ENCODE measurements around the gene PCDHGC3. TPM values are rescaled to one million over a fixed set of nuclear protein-coding genes. Genes with fewer than 3 reads are reported as not detected.
A peak's percentile ranks its signal among the peaks of the same experiment; 100 is the strongest.

PCDHGC3 gene
- total RNA-seq, 4 donors from 2014 or later, result 6.0 to 17.0 (median 13.6) TPM

DNA sequence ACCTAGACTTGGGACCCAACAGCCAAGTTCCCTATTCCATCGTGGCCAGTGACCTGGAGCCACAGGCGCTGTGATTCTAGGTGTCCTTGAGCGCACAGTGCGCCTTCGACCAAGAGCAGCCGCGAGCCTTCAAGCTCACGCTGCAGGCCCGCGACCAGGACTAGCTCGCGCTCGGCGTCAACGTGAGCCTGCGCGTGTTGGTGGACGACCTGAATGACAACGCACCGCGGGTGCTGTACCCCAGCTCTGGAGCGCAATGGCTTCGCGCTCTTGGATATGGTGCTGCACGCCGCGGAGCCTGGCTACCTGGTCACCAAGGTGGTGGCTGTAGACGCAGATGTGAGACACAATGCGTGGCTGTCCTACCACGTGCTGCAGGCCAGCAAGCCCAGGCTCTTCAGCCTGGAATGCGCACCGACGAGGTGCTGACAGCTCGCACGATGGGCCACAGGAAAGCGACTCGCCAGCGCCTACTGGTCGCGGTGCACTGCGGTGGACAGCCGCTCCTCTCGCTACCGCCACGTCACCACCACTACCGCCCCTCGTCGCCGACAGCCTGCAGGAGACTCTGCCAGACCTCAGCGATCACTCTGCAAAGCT lies 34.1 kb upstream of the PCDHGC3 start:
- WGBS, 2 donors (ENCODE audit: low coverage in 1 of 2), result 75% methylated on average over 50 of the region's 50 CpGs; no CpG with 5 or more reads in 1 of the 2 donors
- in situ Hi-C loops (cut with MboI; ENCODE audit: low pct_ligation_motif_present in 1 of 4, low pct_unique_long_range_greater_than_20kb in 1 of 4, low sequenced_read_pairs in 3 of 4) (no loop called here), intact Hi-C loops (cut with DNase I; ENCODE audit: low total_unique reads) (no loop called here)
- H3K9me3 ChIP-seq, result peaks cover 42 to 45% of the 10 kb centered on the region in 2 donors
- H3K36me3 ChIP-seq, result no peaks in the 10 kb centered on the region
- no peaks in the 10 kb centered on the region for H3K4me1 ChIP-seq
- H3K27ac ChIP-seq, result no peak overlapping the region
- no peak for DNase-seq
- TF ChIP-seq EP300 (IDR thresholded peaks at IDR 0.05; ENCODE audit: low read depth) (no peak), POLR2A (IDR thresholded peaks at IDR 0.05) (no peak)
- no peaks in the 10 kb centered on the region for H3K27me3 ChIP-seq
- H3K4me3 ChIP-seq, result no peak overlapping the region

DNA sequence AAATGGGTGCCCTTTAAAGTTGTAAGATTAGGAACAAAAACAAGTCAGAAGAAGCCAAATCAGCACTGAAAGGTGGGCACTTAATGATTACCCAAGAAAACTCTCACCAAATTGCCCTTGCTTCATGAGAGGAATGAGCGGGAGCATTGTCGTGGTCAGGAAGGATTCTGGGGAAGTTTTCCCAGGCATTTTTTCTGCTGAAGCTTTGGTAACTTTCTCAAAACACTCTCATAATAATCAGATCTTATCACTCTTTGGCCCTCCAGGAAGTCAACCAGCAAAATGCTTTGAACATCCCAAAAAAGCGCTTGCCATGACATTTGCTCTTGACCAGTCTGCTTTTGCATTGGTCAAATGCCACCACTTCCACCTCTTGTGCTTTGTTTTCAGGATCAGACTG lies 10.4 kb upstream of the PCDHGC3 start:
- H3K36me3 ChIP-seq, result no peaks in the 10 kb centered on the region
- H3K27me3 ChIP-seq, result no peaks in the 10 kb centered on the region
- TF ChIP-seq POLR2AphosphoS5 (IDR thresholded peaks at IDR 0.05) (no peak), POLR2A (IDR thresholded peaks at IDR 0.05) (no peak), CTCF (IDR thresholded peaks at IDR 0.05) (no peak), EP300 (IDR thresholded peaks at IDR 0.05; ENCODE audit: low read depth) (no peak)
- H3K4me3 ChIP-seq, result no peak overlapping the region
- in situ Hi-C loops (cut with MboI; ENCODE audit: low pct_ligation_motif_present in 1 of 4, low pct_unique_long_range_greater_than_20kb in 1 of 4, low sequenced_read_pairs in 3 of 4) (no loop called here), intact Hi-C loops (cut with DNase I; ENCODE audit: low total_unique reads) (no loop called here)
- H3K4me1 ChIP-seq, result no peaks in the 10 kb centered on the region
- H3K9me3 ChIP-seq, result peaks cover 0 to 3% of the 10 kb centered on the region in 2 donors
- no peak for DNase-seq
- WGBS, 2 donors (ENCODE audit: low coverage in 1 of 2), result 98 to 100% methylated on average over 1 to 3 of the region's 3 CpGs
- H3K27ac ChIP-seq, result no peak overlapping the region

DNA sequence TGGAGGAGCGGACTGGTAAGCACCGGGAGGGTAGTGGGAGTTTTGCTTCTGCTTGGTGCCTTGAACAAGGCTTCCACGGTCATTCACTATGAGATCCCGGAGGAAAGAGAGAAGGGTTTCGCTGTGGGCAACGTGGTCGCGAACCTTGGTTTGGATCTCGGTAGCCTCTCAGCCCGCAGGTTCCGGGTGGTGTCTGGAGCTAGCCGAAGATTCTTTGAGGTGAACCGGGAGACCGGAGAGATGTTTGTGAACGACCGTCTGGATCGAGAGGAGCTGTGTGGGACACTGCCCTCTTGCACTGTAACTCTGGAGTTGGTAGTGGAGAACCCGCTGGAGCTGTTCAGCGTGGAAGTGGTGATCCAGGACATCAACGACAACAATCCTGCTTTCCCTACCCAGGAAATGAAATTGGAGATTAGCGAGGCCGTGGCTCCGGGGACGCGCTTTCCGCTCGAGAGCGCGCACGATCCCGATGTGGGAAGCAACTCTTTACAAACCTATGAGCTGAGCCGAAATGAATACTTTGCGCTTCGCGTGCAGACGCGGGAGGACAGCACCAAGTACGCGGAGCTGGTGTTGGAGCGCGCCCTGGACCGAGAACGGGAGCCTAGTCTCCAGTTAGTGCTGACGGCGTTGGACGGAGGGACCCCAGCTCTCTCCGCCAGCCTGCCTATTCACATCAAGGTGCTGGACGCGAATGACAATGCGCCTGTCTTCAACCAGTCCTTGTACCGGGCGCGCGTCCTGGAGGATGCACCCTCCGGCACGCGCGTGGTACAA lies 556 bp downstream of the PCDHGC3 start:
- no peaks in the 10 kb centered on the region for H3K36me3 ChIP-seq
- in situ Hi-C loops (cut with MboI; ENCODE audit: low pct_ligation_motif_present in 1 of 4, low pct_unique_long_range_greater_than_20kb in 1 of 4, low sequenced_read_pairs in 3 of 4) (no loop called here), intact Hi-C loops (cut with DNase I; ENCODE audit: low total_unique reads) (loop anchor here (5.0 kb wide), 1 partner anchor 36 kb away; no protein-coding TSS in a partner anchor)
- no peaks in the 10 kb centered on the region for H3K9me3 ChIP-seq
- DNase-seq, result peak; percentile 57
- WGBS, 2 donors (ENCODE audit: low coverage in 1 of 2), result 1% methylated on average over 47 of the region's 58 CpGs; no CpG with 5 or more reads in 1 of the 2 donors
- TF ChIP-seq POLR2AphosphoS5 (IDR thresholded peaks at IDR 0.05) (peak in 1 of 3 donors; percentile 12), POLR2A (IDR thresholded peaks at IDR 0.05) (no peak), EP300 (IDR thresholded peaks at IDR 0.05; ENCODE audit: low read depth) (no peak), CTCF (IDR thresholded peaks at IDR 0.05) (no peak)
- H3K27me3 ChIP-seq, result peaks cover 7% of the 10 kb centered on the region
- peak overlapping the region; percentile 46 to 75 (median 62) for H3K4me3 ChIP-seq
- H3K4me1 ChIP-seq, result peaks cover 5 to 52% (median 24%) of the 10 kb centered on the region in 4 donors
- H3K27ac ChIP-seq, result peak overlapping the region; percentile 85 to 93 (median 89)

GRCh38 chr5:141477044-141477575 lies 1.3 kb downstream of the PCDHGC3 start:
- TF ChIP-seq POLR2A (IDR thresholded peaks at IDR 0.05), result no peak
- WGBS, 2 donors (ENCODE audit: low coverage in 1 of 2), result 37 to 46% methylated on average over 6 to 24 of the region's 24 CpGs
- in situ Hi-C loops (cut with MboI; ENCODE audit: low pct_ligation_motif_present in 1 of 4, low pct_unique_long_range_greater_than_20kb in 1 of 4, low sequenced_read_pairs in 3 of 4) (no loop called here), intact Hi-C loops (cut with DNase I; ENCODE audit: low total_unique reads) (loop anchor here (5.0 kb wide), 1 partner anchor 35 kb away; no protein-coding TSS in a partner anchor)
- Histone ChIP-seq H3K9me3 (no peaks in the 10 kb centered on the region), H3K36me3 (no peaks in the 10 kb centered on the region), H3K4me3 (peak overlapping the region in 3 of 4 donors; percentile 46 to 63 (median 62)), H3K27me3 (peaks cover 7% of the 10 kb centered on the region), H3K4me1 (peaks cover 5 to 52% (median 24%) of the 10 kb centered on the region in 4 donors), H3K27ac (peak overlapping the region in 3 of 4 donors; percentile 85 to 93 (median 91))
- no peak for DNase-seq

DNA sequence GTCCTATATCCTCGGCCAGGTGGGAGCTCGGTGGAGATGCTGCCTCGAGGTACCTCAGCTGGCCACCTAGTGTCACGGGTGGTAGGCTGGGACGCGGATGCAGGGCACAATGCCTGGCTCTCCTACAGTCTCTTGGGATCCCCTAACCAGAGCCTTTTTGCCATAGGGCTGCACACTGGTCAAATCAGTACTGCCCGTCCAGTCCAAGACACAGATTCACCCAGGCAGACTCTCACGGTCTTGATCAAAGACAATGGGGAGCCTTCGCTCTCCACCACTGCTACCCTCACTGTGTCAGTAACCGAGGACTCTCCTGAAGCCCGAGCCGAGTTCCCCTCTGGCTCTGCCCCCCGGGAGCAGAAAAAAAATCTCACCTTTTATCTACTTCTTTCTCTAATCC lies 2.0 kb downstream of the PCDHGC3 start:
- in situ Hi-C loops (cut with MboI; ENCODE audit: low pct_ligation_motif_present in 1 of 4, low pct_unique_long_range_greater_than_20kb in 1 of 4, low sequenced_read_pairs in 3 of 4) (no loop called here), intact Hi-C loops (cut with DNase I; ENCODE audit: low total_unique reads) (loop anchor here (5.0 kb wide), 1 partner anchor 34 kb away; no protein-coding TSS in a partner anchor)
- TF ChIP-seq CTCF (IDR thresholded peaks at IDR 0.05) (no peak), POLR2AphosphoS5 (IDR thresholded peaks at IDR 0.05) (no peak), EP300 (IDR thresholded peaks at IDR 0.05; ENCODE audit: low read depth) (no peak), POLR2A (IDR thresholded peaks at IDR 0.05) (no peak)
- Histone ChIP-seq H3K27ac (no peak overlapping the region), H3K4me3 (peak overlapping the region in 3 of 4 donors; percentile 16 to 63 (median 20)), H3K9me3 (no peaks in the 10 kb centered on the region), H3K36me3 (no peaks in the 10 kb centered on the region), H3K27me3 (peaks cover 7% of the 10 kb centered on the region), H3K4me1 (peaks cover 5 to 52% (median 24%) of the 10 kb centered on the region in 4 donors)
- no peak for DNase-seq
- 49 to 63% methylated on average over 5 to 13 of the region's 13 CpGs for WGBS, 2 donors (ENCODE audit: low coverage in 1 of 2)

Measured in transverse colon (tissue), 4 donors.